Measurements from ENCODE around the gene RCE1.
"Not testable (repeated sequence)": the region's sequence is repeated elsewhere in the genome, so short reads cannot be mapped to it uniquely, and the experiment has no call there.

The RCE1 gene, protein sequence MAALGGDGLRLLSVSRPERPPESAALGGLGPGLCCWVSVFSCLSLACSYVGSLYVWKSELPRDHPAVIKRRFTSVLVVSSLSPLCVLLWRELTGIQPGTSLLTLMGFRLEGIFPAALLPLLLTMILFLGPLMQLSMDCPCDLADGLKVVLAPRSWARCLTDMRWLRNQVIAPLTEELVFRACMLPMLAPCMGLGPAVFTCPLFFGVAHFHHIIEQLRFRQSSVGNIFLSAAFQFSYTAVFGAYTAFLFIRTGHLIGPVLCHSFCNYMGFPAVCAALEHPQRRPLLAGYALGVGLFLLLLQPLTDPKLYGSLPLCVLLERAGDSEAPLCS

DNA sequence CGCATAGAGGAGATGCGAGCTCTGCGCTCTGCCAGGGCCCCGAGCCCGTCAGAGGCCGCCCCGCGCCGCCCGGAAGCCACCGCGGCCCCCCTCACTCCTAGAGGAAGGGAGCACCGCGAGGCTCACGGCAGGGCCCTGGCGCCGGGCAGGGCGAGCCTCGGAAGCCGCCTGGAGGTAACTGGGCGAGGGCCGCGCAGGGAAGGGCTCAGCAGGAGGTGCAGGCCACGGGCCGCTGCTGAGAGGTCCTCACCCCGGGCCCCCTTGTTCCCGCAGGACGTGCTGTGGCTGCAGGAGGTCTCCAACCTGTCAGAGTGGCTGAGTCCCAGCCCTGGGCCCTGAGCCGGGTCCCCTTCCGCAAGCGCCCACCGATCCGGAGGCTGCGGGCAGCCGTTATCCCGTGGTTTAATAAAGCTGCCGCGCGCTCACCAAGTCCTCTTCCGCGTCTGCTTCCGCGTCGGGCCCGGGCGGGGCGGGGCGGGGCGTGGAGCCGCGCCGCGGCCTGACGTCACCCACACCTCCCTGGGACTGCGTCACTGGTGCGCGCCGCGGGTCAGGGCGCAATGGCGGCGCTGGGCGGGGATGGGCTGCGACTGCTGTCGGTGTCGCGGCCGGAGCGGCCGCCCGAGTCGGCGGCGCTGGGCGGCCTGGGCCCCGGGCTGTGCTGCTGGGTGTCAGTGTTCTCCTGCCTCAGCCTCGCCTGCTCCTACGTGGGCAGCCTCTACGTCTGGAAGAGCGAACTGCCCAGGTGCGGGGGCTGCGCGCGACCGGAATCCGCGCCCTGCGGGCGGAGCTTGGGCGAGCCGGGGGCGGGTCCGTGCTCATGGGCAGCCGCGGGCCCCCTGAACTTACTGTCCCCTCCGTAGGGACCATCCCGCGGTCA lies at the start of gene RCE1:
RCE1 (plus strand) TSS at position 546 of the 880 bp plus-strand sequence; CDS start at position 561, 15 bp downstream.
- DNase-seq (ENCODE audit: low read depth) = peak; percentile 83

GRCh38 chr11:66799815-66800214 lies 43.4 kb upstream of the RCE1 start:
- not testable (repeated sequence) for DNase-seq (ENCODE audit: low read depth)

DNA sequence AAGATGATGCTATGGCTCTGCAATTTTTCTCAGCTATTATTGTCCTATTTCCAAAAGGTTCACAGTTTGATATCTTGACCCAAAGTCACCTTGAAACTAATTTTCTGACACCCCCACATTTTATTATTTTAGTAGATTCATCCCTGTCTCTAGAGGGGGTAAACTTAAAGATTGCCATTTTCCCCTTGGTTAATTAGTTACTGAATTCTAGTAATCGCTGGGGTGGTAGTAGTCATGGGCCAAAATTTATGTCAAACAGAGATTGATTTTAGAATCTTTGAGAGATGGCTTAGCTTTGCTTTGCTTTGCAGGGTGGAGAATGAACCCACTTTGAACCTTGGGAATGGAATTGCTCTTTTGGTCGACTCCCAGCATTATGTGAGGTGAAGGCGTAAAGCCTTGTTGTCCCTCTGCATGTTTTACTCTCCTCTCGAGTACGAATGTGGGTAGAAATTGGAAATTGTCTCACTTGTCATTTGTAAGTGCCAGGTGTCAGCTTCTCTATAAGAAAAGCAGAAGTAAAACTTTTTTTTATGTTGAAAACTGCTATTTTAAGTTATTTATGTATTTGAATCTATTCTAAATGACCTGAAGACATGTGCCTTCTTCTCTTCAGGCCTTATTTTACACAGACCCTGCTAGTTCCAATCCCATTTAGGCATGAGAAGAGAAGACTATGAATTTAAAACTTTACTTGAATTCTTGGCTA lies 42.4 kb upstream of the RCE1 start:
- DNase-seq (ENCODE audit: low read depth) = no peak

DNA sequence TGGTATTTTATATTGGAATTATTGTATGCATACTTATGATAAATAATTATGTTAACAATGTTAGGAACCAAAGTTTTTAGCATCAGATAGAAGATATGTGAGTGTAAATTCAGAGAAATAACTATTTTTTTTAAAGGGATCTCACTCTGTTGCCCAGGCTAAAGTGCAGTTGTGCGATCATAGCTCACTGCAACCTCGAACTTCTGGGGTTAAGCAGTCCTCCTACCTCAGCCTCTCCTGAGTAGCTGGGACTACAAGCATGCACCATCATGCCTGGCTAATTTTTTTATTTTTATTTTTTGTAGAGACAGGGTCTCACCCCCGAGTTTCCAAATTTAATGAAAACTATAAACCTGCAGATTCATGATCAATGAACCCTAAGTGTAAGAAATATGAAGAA lies 33.6 kb upstream of the RCE1 start:
- no peak for DNase-seq (ENCODE audit: low read depth)

- DNase-seq (ENCODE audit: low read depth) = no peak
Observed at GRCh38 chr11:66810576-66811185, 32.6 kb upstream of the RCE1 start.

- no peak for DNase-seq (ENCODE audit: low read depth)
Observed at GRCh38 chr11:66814678-66815077, 28.6 kb upstream of the RCE1 start.

- DNase-seq (ENCODE audit: low read depth) = no peak
Observed at GRCh38 chr11:66815646-66816045, 27.6 kb upstream of the RCE1 start.

DNA sequence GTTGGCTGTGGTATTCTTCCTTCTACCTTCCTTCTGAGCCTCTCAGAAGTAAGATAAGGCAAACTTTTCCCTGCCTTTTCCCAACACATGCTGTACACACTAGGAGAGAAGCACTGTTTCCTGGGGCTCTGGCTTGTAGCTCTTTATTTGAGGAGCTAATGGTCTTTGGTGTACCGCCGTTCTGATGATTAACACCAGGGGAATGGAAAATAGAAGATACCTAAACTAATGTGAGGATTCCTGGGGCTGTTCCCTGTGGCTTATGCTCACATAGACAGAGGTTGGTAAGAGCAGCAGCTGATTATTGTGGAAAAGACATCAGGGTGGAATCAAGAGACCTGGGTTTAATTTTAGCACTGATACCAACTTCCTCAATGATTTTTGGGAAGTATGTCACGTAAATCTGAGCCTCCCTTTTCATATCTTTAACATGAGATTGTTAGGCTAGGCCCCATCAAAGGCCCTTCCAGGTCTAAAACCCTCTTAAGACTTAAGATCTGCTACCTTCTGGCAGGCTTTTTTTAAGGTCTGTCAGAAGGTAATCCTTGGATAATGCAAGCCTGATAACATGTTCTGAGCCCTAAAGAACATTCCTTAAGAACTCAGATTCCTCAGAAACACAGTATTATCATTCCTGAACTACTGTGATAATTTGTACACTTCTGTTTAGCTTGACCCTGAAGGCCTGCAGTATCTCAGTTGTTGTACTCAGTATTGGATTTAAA lies 24.8 kb upstream of the RCE1 start:
- no peak for DNase-seq (ENCODE audit: low read depth)

- DNase-seq (ENCODE audit: low read depth) = no peak
Observed at GRCh38 chr11:66820381-66820780, 22.9 kb upstream of the RCE1 start.

DNA sequence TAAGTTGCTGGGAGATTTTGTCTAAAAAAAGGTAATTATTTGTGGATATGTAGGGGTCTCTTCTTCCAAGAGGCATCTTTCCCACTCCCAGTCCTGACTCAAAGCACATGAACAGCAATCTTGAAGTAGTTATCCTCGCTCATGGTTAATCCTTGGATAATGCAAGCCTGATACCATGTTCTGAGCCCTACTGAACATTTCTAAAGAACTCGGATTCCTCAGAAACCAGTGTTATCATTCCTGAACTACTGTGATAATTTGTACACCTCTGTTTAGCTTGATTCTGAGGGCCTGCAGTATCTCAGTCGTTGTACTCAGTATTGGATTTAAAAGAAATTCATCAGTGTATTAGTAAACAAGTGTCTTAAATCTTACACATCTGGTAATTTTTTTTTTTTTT lies 22.3 kb upstream of the RCE1 start:
- DNase-seq (ENCODE audit: low read depth) = no peak

DNA sequence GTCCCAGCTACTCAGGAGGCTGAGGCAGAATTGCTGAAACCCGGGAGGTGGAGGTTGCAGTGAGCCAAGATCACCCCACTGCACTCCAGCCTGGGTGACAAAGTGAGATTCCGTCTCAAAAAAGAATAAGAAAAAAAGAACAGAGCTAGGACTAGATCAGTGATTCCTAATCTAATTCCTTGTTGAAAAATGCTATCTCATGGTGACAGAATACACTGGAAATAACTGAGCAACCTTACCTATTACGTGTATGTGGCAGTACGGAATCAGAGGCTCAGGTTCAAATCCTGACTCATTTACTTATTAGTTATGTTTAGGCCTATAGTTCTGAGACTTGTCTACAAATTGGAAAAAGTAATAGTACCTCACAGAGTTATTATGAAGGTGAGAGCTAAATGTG lies 19.5 kb upstream of the RCE1 start:
- no peak for DNase-seq (ENCODE audit: low read depth)

DNA sequence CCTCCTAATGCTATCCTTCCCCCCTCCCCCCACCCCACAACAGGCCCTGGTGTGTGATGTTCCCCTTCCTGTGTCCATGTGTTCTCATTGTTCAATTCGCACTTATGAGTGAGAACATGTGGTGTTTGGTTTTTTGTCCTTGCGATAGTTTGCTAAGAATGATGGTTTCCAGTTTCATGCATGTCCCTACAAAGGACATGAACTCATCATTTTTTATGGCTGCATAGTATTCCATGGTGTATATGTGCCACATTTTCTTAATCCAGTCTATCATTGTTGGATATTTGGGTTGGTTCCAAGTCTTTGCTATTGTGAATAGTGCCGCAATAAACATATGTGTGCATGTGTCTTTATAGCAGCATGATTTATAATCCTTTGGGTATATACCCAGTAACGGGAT lies 18.7 kb upstream of the RCE1 start:
- DNase-seq (ENCODE audit: low read depth) = not testable (repeated sequence)

DNA sequence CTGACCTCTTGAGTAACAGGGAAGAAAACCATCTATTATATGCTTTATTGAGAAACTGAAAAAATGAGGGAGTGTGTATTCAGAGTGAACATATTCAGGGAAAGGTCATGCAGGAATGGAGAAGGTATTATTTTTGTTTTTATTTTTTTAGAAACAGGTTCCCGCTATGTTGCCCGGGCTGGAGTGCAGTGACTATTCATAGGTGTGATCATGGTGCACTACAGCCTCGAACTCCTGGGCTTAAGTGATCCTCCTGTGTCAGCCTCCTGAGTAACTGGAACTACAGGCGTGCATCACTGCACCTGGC lies 8.7 kb upstream of the RCE1 start:
- DNase-seq (ENCODE audit: low read depth) = no peak

- DNase-seq (ENCODE audit: low read depth) = no peak
Observed at GRCh38 chr11:66834943-66835342, 8.3 kb upstream of the RCE1 start.

DNA sequence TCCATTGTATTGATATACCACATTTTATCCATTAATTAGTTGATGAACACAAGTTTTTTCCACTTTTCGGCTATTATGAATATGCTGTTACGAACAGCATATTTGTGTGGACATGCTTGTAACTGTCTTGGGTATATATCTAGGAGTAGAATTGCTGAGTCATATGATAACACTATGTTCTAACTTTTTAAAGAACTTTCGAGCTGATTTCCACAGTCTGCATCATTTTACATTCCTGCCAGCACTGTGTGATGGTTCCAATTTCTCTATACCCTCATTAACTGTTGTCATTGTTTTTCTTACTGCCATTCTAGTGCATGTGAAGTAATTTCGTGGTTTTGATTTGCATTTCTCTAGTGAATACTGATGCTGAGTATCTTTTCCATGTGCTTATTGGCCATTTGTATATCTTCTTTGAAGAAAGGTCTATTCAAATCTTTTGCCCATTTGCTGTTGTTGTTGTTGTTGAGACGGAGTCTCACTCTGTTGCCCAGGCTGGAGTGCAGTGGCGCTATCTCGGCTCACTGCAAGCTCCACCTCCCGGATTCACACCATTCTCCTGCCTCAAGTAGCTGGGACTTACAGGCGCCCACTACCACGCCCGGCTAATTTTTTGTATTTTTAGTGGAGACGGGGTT lies 7.4 kb upstream of the RCE1 start:
- DNase-seq (ENCODE audit: low read depth) = no peak

DNA sequence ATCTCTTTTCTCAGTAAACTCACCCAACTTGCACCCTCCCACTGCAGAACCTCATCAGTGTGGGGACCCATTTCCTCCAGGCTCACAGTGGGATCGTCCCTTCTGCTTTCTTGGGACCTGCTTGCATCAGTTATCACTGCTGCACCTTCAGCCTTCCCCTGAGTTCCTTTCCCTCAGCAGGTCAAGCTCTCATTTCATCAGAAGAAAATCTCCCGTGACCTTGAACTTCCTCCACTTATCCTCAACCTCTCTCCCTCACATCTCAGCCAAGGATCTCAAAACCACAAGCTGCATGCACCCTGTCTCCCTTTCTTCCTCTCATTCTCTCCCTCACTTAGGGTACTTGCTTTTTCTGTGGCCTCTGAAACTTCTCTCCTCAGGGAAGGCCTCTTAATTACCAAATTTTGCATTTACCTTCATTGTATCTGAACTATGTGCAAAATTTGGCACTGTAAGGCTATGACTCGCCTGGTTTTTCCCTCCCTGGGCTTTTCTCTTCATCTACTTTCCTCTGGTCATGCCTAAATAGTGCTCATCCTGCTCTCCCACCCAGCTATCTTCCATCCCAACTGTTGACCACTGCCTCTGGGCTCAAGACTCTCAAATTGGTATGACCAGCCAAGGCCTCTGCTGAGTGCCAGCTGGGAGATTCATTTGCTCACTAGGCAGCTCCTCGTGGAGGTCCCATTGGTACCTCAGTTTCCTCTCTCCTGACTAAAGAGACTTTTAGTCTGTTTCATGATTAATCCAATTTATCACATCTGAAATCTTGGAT lies 2.7 kb upstream of the RCE1 start:
- DNase-seq (ENCODE audit: low read depth) = no peak

GRCh38 chr11:66841861-66842260 lies 1.4 kb upstream of the RCE1 start:
- DNase-seq (ENCODE audit: low read depth) = no peak

DNA sequence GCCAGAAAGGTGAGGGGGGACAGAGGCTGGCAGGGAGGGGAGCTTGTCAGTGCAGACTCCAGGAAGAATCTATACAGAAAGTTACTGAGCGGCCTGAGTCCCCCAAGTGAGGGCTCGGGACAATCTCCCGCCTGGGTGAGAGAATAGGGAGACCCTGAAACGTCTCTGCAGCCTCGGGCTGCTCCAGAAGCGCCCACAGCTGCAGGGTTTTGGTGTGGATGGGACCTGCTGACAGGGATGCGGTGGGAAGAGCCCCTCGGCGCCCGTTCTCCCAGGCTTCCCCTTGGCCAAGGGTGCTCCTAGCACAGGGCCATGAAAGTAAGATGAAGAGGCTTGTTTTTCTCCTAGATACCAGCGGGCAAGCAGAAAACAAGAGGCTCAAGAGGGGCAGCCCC lies 743 bp upstream of the RCE1 start:
- no peak for DNase-seq (ENCODE audit: low read depth)

DNA sequence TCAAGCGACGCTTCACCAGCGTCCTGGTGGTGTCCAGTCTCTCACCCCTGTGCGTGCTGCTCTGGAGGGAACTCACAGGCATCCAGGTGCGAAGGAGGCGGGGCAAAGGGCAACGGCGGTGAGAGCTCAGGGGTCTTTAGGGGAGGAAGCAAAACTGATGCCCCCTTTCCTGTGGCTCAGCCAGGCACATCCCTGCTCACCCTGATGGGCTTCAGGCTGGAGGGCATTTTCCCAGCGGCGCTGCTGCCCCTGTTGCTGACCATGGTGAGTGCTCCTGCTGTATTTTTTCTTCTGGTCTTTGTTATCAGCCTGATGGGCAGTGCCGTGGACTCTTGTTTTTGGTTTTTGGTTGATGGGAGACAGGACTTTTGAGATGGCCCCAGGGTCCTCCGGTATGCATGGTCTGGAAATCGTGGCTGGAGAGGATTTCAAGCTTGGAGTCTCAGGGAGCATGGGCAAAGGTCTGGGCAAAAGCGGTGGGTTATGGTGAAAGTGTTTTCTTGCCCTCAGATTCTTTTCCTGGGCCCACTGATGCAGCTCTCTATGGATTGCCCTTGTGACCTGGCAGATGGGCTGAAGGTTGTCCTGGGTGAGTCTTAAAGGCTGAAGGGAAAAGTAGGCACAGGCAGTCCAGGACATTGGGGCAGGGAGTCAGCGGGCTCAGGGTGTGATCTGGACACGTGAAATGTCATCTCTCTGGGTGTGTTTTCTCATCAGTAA lies 695 bp downstream of the RCE1 start:
- no peak for DNase-seq (ENCODE audit: low read depth)
